ENCODE data around the gene TPRN. TPM values are rescaled to one million over a fixed set of nuclear protein-coding genes. Genes with fewer than 3 reads are reported as not detected.

Gene TPRN
- polyA plus RNA-seq, 1 of the 3 experiments (the other 2 are of a cell fraction) = 5.2 TPM

DNA sequence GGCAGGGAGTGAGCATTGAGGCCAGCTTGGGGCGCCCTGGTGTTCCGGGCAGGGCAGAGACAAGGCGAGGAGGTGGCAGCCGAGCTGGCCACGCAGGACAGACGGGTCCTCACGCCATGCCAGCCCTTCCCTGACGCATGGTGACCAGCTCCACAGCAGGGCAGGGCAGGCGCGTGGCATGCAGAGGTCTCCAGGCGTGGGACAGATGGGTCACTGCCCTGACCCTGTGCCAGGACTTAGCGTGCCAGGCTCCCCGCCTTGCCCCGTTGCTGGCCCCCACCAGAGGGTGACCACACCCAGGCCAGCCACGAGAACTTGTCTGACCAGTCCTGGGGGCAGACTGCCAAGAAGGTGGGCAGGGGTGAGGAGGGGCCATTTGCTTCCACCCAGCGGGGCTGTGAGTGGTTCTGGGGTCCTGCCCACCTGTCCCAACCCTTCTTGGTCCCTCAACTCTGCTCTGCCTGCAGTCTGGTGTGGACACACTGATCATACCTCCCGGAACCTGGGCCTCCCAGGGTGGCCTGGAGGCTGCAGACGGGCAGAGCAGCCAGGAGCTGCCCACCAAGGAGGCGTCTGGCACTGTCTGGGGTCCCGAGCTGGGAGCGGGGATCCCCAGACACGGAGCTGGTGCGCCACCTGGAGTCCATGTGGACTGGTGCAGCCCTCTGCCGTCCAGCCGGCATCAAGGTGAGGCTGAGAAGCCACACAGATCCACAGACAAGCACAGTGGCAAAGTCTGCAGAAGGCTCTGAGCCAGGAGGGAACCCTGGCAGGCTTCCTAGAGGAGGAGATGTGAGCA, 26.7 kb upstream of the TPRN start, which contains the start of gene RNF224:
Gene RNF224 (plus strand): TSS at position 449 of the 799 bp plus-strand sequence. CDS start 834 bp downstream, outside the sequence.
- 44% methylated on average over 11 of the region's 25 CpGs for WGBS (ENCODE audit: low lambda C conversion rate)
- POLR2A ChIA-PET = interaction anchor here (1.0 to 1.5 kb wide), 7 partner anchors 13 to 120 kb away, joined by 3 to 8 read pairs (median 5); no protein-coding TSS in a partner anchor
- H3K9me3 ChIP-seq = no peaks in the 10 kb centered on the region
- no peak for TF ChIP-seq POLR2AphosphoS5 (IDR thresholded peaks at IDR 0.05; ENCODE audit: low read depth, low read length)
- no peak for TF ChIP-seq GATA2 (CRISPR knock-in tag; IDR thresholded peaks at IDR 0.05)
- no peak for TF ChIP-seq ZBTB33 (IDR thresholded peaks at IDR 0.05; ENCODE audit: borderline replicate concordance, low read depth)
- TF ChIP-seq EZH2phosphoT487 (IDR thresholded peaks at IDR 0.05; ENCODE audit: borderline replicate concordance, low read depth) = no peak
- no peak for TF ChIP-seq ELF1 (IDR thresholded peaks at IDR 0.05)
- TF ChIP-seq NRF1 (IDR thresholded peaks at IDR 0.05; ENCODE audit: low read depth, low read length) = no peak
- peak; percentile 87 for TF ChIP-seq RAD21 (IDR thresholded peaks at IDR 0.05; ENCODE audit: low read length)
- no peak for TF ChIP-seq YY1 (IDR thresholded peaks at IDR 0.05; ENCODE audit: low read depth)
- peak; percentile 41 for TF ChIP-seq CHD2 (IDR thresholded peaks at IDR 0.05; ENCODE audit: low read length, partially characterized antibody)
- no peak for TF ChIP-seq FOXJ3 (CRISPR knock-in tag; IDR thresholded peaks at IDR 0.05)
- TF ChIP-seq EP300 (IDR thresholded peaks at IDR 0.05; ENCODE audit: borderline replicate concordance in 1 of 2, low read depth in 1 of 2, low read length in 1 of 2) = no peak
- TF ChIP-seq, protein P1, sequence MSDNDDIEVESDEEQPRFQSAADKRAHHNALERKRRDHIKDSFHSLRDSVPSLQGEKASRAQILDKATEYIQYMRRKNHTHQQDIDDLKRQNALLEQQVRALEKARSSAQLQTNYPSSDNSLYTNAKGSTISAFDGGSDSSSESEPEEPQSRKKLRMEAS (IDR thresholded peaks at IDR 0.05; ENCODE audit: low read depth) = 0 out of 2 replicates have a peak, but pooled peaks have one; percentile 17
- peak; percentile 82 for TF ChIP-seq CTCF (IDR thresholded peaks at IDR 0.05)
- TF ChIP-seq, protein P2, sequence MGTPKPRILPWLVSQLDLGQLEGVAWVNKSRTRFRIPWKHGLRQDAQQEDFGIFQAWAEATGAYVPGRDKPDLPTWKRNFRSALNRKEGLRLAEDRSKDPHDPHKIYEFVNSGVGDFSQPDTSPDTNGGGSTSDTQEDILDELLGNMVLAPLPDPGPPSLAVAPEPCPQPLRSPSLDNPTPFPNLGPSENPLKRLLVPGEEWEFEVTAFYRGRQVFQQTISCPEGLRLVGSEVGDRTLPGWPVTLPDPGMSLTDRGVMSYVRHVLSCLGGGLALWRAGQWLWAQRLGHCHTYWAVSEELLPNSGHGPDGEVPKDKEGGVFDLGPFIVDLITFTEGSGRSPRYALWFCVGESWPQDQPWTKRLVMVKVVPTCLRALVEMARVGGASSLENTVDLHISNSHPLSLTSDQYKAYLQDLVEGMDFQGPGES (IDR thresholded peaks at IDR 0.05; ENCODE audit: low read depth, low read length) = no peak
- TF ChIP-seq RCOR1 (IDR thresholded peaks at IDR 0.05; ENCODE audit: low read length) = 0 out of 2 replicates have a peak, but pooled peaks have one; percentile 28
- no peak for TF ChIP-seq TEAD4 (IDR thresholded peaks at IDR 0.05; ENCODE audit: borderline replicate concordance, insufficient read depth)
- no peak for TF ChIP-seq FOSL2 (IDR thresholded peaks at IDR 0.05; ENCODE audit: borderline replicate concordance, low read depth)
- TF ChIP-seq, protein P3, sequence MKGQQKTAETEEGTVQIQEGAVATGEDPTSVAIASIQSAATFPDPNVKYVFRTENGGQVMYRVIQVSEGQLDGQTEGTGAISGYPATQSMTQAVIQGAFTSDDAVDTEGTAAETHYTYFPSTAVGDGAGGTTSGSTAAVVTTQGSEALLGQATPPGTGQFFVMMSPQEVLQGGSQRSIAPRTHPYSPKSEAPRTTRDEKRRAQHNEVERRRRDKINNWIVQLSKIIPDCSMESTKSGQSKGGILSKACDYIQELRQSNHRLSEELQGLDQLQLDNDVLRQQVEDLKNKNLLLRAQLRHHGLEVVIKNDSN (IDR thresholded peaks at IDR 0.05; ENCODE audit: borderline replicate concordance, low read depth) = no peak
- no peak for TF ChIP-seq MXI1 (IDR thresholded peaks at IDR 0.05; ENCODE audit: low read depth, low read length)
- TF ChIP-seq RFX5 (IDR thresholded peaks at IDR 0.05; ENCODE audit: low read length) = no peak
- TF ChIP-seq, protein P4, sequence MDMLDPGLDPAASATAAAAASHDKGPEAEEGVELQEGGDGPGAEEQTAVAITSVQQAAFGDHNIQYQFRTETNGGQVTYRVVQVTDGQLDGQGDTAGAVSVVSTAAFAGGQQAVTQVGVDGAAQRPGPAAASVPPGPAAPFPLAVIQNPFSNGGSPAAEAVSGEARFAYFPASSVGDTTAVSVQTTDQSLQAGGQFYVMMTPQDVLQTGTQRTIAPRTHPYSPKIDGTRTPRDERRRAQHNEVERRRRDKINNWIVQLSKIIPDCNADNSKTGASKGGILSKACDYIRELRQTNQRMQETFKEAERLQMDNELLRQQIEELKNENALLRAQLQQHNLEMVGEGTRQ (IDR thresholded peaks at IDR 0.05; ENCODE audit: borderline replicate concordance, low read depth, low read length) = no peak
- peak; percentile 81 for TF ChIP-seq SMC3 (IDR thresholded peaks at IDR 0.05; ENCODE audit: low read depth, low read length)
- TF ChIP-seq SIN3A (IDR thresholded peaks at IDR 0.05; ENCODE audit: borderline replicate concordance, low read depth, low read length) = no peak
- no peak for TF ChIP-seq MEF2A (IDR thresholded peaks at IDR 0.05; ENCODE audit: borderline replicate concordance, low read depth)
- TF ChIP-seq FOXM1 (IDR thresholded peaks at IDR 0.05; ENCODE audit: low read depth) = no peak
- TF ChIP-seq JUND (IDR thresholded peaks at IDR 0.05) = no peak

More for the DNA sequence above, 26.7 kb upstream of the TPRN start, which contains the start of gene RNF224:
- Histone ChIP-seq H3F3A (replicated peaks; ENCODE audit: insufficient read depth) (peaks cover 16% of the 10 kb centered on the region), H3K27me3 (ENCODE audit: insufficient read depth) (no peaks in the 10 kb centered on the region), H3K27ac (ENCODE audit: low read depth in 2 of 2, low read length in 1 of 2) (no peak within 1 kb of the TSS; a peak in 1 of 4 replicates), H3K4me3 (ENCODE audit: low read depth in 2 of 2, low read length in 1 of 2) (no peak within 1 kb of the TSS; a peak in 1 of 4 replicates), H3K4me1 (ENCODE audit: control insufficient read depth in 1 of 2, insufficient read depth in 2 of 2, low read depth in 1 of 2, low read length in 1 of 2) (peaks cover 0 to 54% of the 10 kb centered on the region in 2 experiments; a peak in 1 of 4 replicates), H3K79me2 (ENCODE audit: insufficient read depth) (no peaks in the 10 kb centered on the region), H2AFZ (ENCODE audit: low read depth) (no peak within 1 kb of the TSS), H3K36me3 (replicated peaks in 1 of 2; ENCODE audit: control insufficient read depth in 1 of 2, insufficient read depth in 2 of 2, low read length in 1 of 2) (no peaks in the 10 kb centered on the region), H3K4me2 (peak within 1 kb of the TSS; percentile 1; the same call in 1 of the 2 replicates), H4K20me1 (ENCODE audit: insufficient read depth) (no peaks in the 10 kb centered on the region), H3K9me2 (no peaks in the 10 kb centered on the region), H3K9ac (no peak within 1 kb of the TSS)
- DNase-seq = peak; percentile 91
- CTCF ChIA-PET = interaction anchor here (0.6 to 7.7 kb wide), 47 partner anchors 8 to 315 kb away, joined by 3 to 95 read pairs (median 5); partner anchors contain the start of genes ANAPC2, DPP7, LRRC26 and MAN1B1
